ENCODE data around the gene AQP10. TPM values are rescaled to one million over a fixed set of nuclear protein-coding genes. Genes with fewer than 3 reads are reported as not detected.
"Not testable (repeated sequence)": the region's sequence is repeated elsewhere in the genome, so short reads cannot be mapped to it uniquely, and the experiment has no call there.

Gene AQP10
- polyA plus RNA-seq (ENCODE audit: insufficient read length in 4 of 4), result under 1 TPM in 2 of 4 donors, not detected in 2; 0.09 to 0.41 TPM

GRCh38 chr1:154320882-154321608 lies at the start of gene AQP10:
AQP10 (plus strand) TSS chr1:154321093; CDS start chr1:154321156, 63 bp downstream.
- no peak for DNase-seq (ENCODE audit: low read depth in 4 of 4, low spot score in 3 of 4)

- peak; percentile 85 to 92 (median 90) for DNase-seq (ENCODE audit: low read depth in 4 of 4, low spot score in 3 of 4)
These were observed 48.5 kb upstream of the AQP10 start, which contains the start of gene HAX1 for GRCh38 chr1:154272217-154272998. HAX1 (plus strand) TSS chr1:154272629; CDS start chr1:154272724, 95 bp downstream.

- peak in 1 of 4 donors; percentile 6 for DNase-seq (ENCODE audit: low read depth in 4 of 4, low spot score in 3 of 4)
These were observed 47.8 kb upstream of the AQP10 start for GRCh38 chr1:154272999-154273563.

- no peak for DNase-seq (ENCODE audit: low read depth in 4 of 4, low spot score in 3 of 4)
These were observed 44.1 kb upstream of the AQP10 start for GRCh38 chr1:154276797-154277196.

GRCh38 chr1:154287591-154287990 lies 33.3 kb upstream of the AQP10 start:
- not testable (repeated sequence) for DNase-seq (ENCODE audit: low read depth in 4 of 4, low spot score in 3 of 4)

- no peak for DNase-seq (ENCODE audit: low read depth in 4 of 4, low spot score in 3 of 4)
These were observed 32.2 kb upstream of the AQP10 start for GRCh38 chr1:154288661-154289060.

GRCh38 chr1:154290921-154291320 lies 30.0 kb upstream of the AQP10 start:
- DNase-seq (ENCODE audit: low read depth in 4 of 4, low spot score in 3 of 4), result no peak

GRCh38 chr1:154295408-154296235 lies 25.3 kb upstream of the AQP10 start:
- DNase-seq (ENCODE audit: low read depth in 4 of 4, low spot score in 3 of 4), result no peak

- no peak for DNase-seq (ENCODE audit: low read depth in 4 of 4, low spot score in 3 of 4)
These were observed 19.3 kb upstream of the AQP10 start for GRCh38 chr1:154301582-154301981.

- no peak for DNase-seq (ENCODE audit: low read depth in 4 of 4, low spot score in 3 of 4)
These were observed 16.1 kb upstream of the AQP10 start for GRCh38 chr1:154304664-154305337.

GRCh38 chr1:154306151-154306550 lies 14.7 kb upstream of the AQP10 start:
- no peak for DNase-seq (ENCODE audit: low read depth in 4 of 4, low spot score in 3 of 4)

- DNase-seq (ENCODE audit: low read depth in 4 of 4, low spot score in 3 of 4), result not testable (repeated sequence)
These were observed 13.1 kb upstream of the AQP10 start for GRCh38 chr1:154307670-154308270.

GRCh38 chr1:154309136-154309535 lies 11.8 kb upstream of the AQP10 start:
- not testable (repeated sequence) for DNase-seq (ENCODE audit: low read depth in 4 of 4, low spot score in 3 of 4)

GRCh38 chr1:154312229-154313065 lies 8.4 kb upstream of the AQP10 start:
- not testable (repeated sequence) for DNase-seq (ENCODE audit: low read depth in 4 of 4, low spot score in 3 of 4)

- no peak for DNase-seq (ENCODE audit: low read depth in 4 of 4, low spot score in 3 of 4)
These were observed 7.9 kb upstream of the AQP10 start for GRCh38 chr1:154313066-154313356.

- DNase-seq (ENCODE audit: low read depth in 4 of 4, low spot score in 3 of 4), result not testable (repeated sequence)
These were observed 6.7 kb upstream of the AQP10 start for GRCh38 chr1:154314226-154314625.

GRCh38 chr1:154316704-154317103 lies 4.2 kb upstream of the AQP10 start:
- no peak for DNase-seq (ENCODE audit: low read depth in 4 of 4, low spot score in 3 of 4)

- DNase-seq (ENCODE audit: low read depth in 4 of 4, low spot score in 3 of 4), result no peak
These were observed 2.5 kb upstream of the AQP10 start for GRCh38 chr1:154318386-154318785.

- DNase-seq (ENCODE audit: low read depth in 4 of 4, low spot score in 3 of 4), result not testable (repeated sequence)
These were observed 679 bp downstream of the AQP10 start for GRCh38 chr1:154321609-154321934.
